ENCODE data around the gene BET1.

DNA sequence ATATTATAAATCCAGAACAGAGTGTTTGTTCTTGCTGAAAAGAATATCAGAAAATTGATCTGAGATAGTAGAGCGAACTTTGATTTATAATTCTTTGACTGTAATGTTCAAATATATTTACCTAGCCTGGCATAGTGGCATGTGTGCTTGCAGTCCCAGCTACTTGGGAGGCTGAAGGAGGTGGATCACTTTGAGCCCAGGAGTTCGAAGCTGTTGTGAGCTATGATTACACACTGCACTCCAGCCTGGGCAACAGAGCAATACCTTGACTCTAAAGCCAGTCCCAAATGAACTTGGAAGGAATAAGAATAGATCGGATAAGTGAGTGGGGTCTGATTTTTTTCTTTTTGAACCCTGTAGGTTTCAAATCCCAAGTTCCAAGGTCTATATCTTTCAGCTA is 59.1 kb downstream of the BET1 start:
- TF ChIP-seq EZH2 (IDR thresholded peaks at IDR 0.05; ENCODE audit: low read depth, low read length, severe bottlenecking) (no peak), NRF1 (IDR thresholded peaks at IDR 0.05; ENCODE audit: low read depth, low read length) (no peak), HDAC6 (IDR thresholded peaks at IDR 0.05; ENCODE audit: low read depth, low read length) (no peak), SRF (IDR thresholded peaks at IDR 0.05; ENCODE audit: low read depth, low read length) (no peak), POLR2AphosphoS5 (IDR thresholded peaks at IDR 0.05; ENCODE audit: low read depth, low read length) (no peak), FOSL1 (IDR thresholded peaks at IDR 0.05; ENCODE audit: insufficient read depth, low read depth, low read length) (no peak), CREB1 (IDR thresholded peaks at IDR 0.05) (no peak), BRCA1 (IDR thresholded peaks at IDR 0.05; ENCODE audit: low read depth, low read length) (no peak)
- TF ChIP-seq, protein P1, sequence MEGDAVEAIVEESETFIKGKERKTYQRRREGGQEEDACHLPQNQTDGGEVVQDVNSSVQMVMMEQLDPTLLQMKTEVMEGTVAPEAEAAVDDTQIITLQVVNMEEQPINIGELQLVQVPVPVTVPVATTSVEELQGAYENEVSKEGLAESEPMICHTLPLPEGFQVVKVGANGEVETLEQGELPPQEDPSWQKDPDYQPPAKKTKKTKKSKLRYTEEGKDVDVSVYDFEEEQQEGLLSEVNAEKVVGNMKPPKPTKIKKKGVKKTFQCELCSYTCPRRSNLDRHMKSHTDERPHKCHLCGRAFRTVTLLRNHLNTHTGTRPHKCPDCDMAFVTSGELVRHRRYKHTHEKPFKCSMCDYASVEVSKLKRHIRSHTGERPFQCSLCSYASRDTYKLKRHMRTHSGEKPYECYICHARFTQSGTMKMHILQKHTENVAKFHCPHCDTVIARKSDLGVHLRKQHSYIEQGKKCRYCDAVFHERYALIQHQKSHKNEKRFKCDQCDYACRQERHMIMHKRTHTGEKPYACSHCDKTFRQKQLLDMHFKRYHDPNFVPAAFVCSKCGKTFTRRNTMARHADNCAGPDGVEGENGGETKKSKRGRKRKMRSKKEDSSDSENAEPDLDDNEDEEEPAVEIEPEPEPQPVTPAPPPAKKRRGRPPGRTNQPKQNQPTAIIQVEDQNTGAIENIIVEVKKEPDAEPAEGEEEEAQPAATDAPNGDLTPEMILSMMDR (IDR thresholded peaks at IDR 0.05; ENCODE audit: control extremely low read depth in 1 of 3, insufficient read depth in 1 of 3, low read depth in 1 of 3, low read length in 3 of 3): no peak
